ENCODE results near the gene TMX2.
A peak's percentile ranks its signal among the peaks of the same experiment; 100 is the strongest.

TMX2 gene

GRCh38 chr11:57751676-57752253 is 39.4 kb downstream of the TMX2 start, which contains the start of gene BTBD18:
BTBD18 (minus strand) TSS chr11:57751819; CDS start chr11:57751188, 631 bp downstream.
- Histone ChIP-seq H4K20me1 (ENCODE audit: low read depth, low read length) (no peaks in the 10 kb centered on the region), H3K9ac (ENCODE audit: low read length) (no peak within 1 kb of the TSS), H3K4me2 (ENCODE audit: low read depth, low read length, poor library complexity, severe bottlenecking) (no peak within 1 kb of the TSS), H3K27me3 (ENCODE audit: low read length) (no peaks in the 10 kb centered on the region), H3K4me3 (ENCODE audit: insufficient read depth, low read length, poor library complexity, severe bottlenecking) (no peak within 1 kb of the TSS), H3K36me3 (ENCODE audit: low read length) (no peaks in the 10 kb centered on the region), H3K79me2 (ENCODE audit: insufficient read depth, low read length) (no peaks in the 10 kb centered on the region), H3K9me2 (replicated peaks; ENCODE audit: insufficient read depth, low read length) (no peaks in the 10 kb centered on the region), H3F3A (ENCODE audit: insufficient read depth) (peaks cover 5% of the 10 kb centered on the region), H2AFZ (ENCODE audit: low read depth, low read length, severe bottlenecking) (no peak within 1 kb of the TSS), H3K27ac (ENCODE audit: low read depth, low read length) (no peak within 1 kb of the TSS), H3K9me3 (ENCODE audit: insufficient read depth, low read length) (no peaks in the 10 kb centered on the region)
- peak; percentile 23 for TF ChIP-seq CTCF (IDR thresholded peaks at IDR 0.05; ENCODE audit: insufficient read depth, low read length, poor library complexity, severe bottlenecking)
- TF ChIP-seq EZH2phosphoT487 (conservative IDR thresholded peaks at IDR 0.05; ENCODE audit: low read length): no peak

- Histone ChIP-seq H3K27me3 (ENCODE audit: low read length) (no peaks in the 10 kb centered on the region), H3K9me3 (ENCODE audit: insufficient read depth, low read length) (no peaks in the 10 kb centered on the region), H2AFZ (ENCODE audit: low read depth, low read length, severe bottlenecking) (no peak overlapping the region), H3K36me3 (ENCODE audit: low read length) (no peaks in the 10 kb centered on the region), H3K4me3 (ENCODE audit: insufficient read depth, low read length, poor library complexity, severe bottlenecking) (no peak overlapping the region), H3K4me2 (ENCODE audit: low read depth, low read length, poor library complexity, severe bottlenecking) (no peak overlapping the region), H3K9me2 (replicated peaks; ENCODE audit: insufficient read depth, low read length) (no peaks in the 10 kb centered on the region), H4K20me1 (ENCODE audit: low read depth, low read length) (no peaks in the 10 kb centered on the region), H3K79me2 (ENCODE audit: insufficient read depth, low read length) (no peaks in the 10 kb centered on the region), H3K9ac (ENCODE audit: low read length) (no peak overlapping the region), H3F3A (ENCODE audit: insufficient read depth) (peaks cover 5% of the 10 kb centered on the region), H3K27ac (ENCODE audit: low read depth, low read length) (no peak overlapping the region)
- TF ChIP-seq CTCF (IDR thresholded peaks at IDR 0.05; ENCODE audit: insufficient read depth, low read length, poor library complexity, severe bottlenecking) (no peak), EZH2phosphoT487 (conservative IDR thresholded peaks at IDR 0.05; ENCODE audit: low read length) (no peak)
Measured at GRCh38 chr11:57752954-57753353, 40.6 kb downstream of the TMX2 start.

GRCh38 chr11:57758174-57758573 is 45.8 kb downstream of the TMX2 start:
- Histone ChIP-seq H3K36me3 (ENCODE audit: low read length) (no peaks in the 10 kb centered on the region), H3K4me3 (ENCODE audit: insufficient read depth, low read length, poor library complexity, severe bottlenecking) (no peak overlapping the region), H3K27me3 (ENCODE audit: low read length) (no peaks in the 10 kb centered on the region), H4K20me1 (ENCODE audit: low read depth, low read length) (no peaks in the 10 kb centered on the region), H3K4me2 (ENCODE audit: low read depth, low read length, poor library complexity, severe bottlenecking) (no peak overlapping the region), H3F3A (ENCODE audit: insufficient read depth) (no peaks in the 10 kb centered on the region), H2AFZ (ENCODE audit: low read depth, low read length, severe bottlenecking) (no peak overlapping the region), H3K9ac (ENCODE audit: low read length) (no peak overlapping the region), H3K27ac (ENCODE audit: low read depth, low read length) (no peak overlapping the region), H3K79me2 (ENCODE audit: insufficient read depth, low read length) (no peaks in the 10 kb centered on the region), H3K9me2 (replicated peaks; ENCODE audit: insufficient read depth, low read length) (no peaks in the 10 kb centered on the region), H3K9me3 (ENCODE audit: insufficient read depth, low read length) (no peaks in the 10 kb centered on the region)
- no peak for TF ChIP-seq CTCF (IDR thresholded peaks at IDR 0.05; ENCODE audit: insufficient read depth, low read length, poor library complexity, severe bottlenecking)
- no peak for TF ChIP-seq EZH2phosphoT487 (conservative IDR thresholded peaks at IDR 0.05; ENCODE audit: low read length)

Data from SU-DHL-6 (cell line).